CD4-positive, CD25-positive, alpha-beta regulatory T cell (primary cell): Measurements from ENCODE around the gene NEGR1. TPM values are rescaled to one million over a fixed set of nuclear protein-coding genes. Genes with fewer than 3 reads are reported as not detected.

ENCODE experiments used
- ATAC-seq, 2 donors: fragments of 150-1000 bp; cut with Tn5 transposase; one replicate each; pipeline ENCODE4 v1.10.0; 2021; ENCODE audit warnings: low read depth in 2 of 2, moderate number of reproducible peaks in 2 of 2, moderate library complexity in 1 of 2
- DNase-seq, 3 donors: peaks; one replicate each; pipeline versions ENCODE4 v3.0.0 to v3.0.0-alpha.2; 2012 to 2022; ENCODE audit warnings: mixed read lengths in 1 of 3
- H3K27ac ChIP-seq: one replicate; pipeline ENCODE4 v1.7.0; 2013; ENCODE audit warnings: mild to moderate bottlenecking, low read length; ENCODE audit not compliant: insufficient read depth, poor library complexity, severe bottlenecking
- H3K27me3 ChIP-seq: one replicate; pipeline ENCODE4 v1.7.0; 2013; ENCODE audit warnings: low read length; ENCODE audit not compliant: control insufficient read depth, insufficient read depth
- H3K36me3 ChIP-seq: one replicate; pipeline ENCODE4 v1.7.0; 2013; ENCODE audit warnings: mild to moderate bottlenecking, low read length, moderate library complexity; ENCODE audit not compliant: control insufficient read depth, insufficient read depth
- H3K4me1 ChIP-seq: 2 replicates; pipeline ENCODE4 v1.7.0; 2013; ENCODE audit warnings: mild to moderate bottlenecking, low read length; ENCODE audit not compliant: insufficient read depth, control insufficient read depth, poor library complexity, severe bottlenecking
- H3K4me3 ChIP-seq: one replicate; pipeline ENCODE4 v1.7.0; 2013; ENCODE audit warnings: low read depth, mild to moderate bottlenecking, low read length, moderate library complexity
- H3K9me3 ChIP-seq, 2 experiments: 1 replicate in 1 of 2; 2 replicates in 1 of 2; pipeline ENCODE4 v1.7.0; 2013; ENCODE audit warnings: low read length in 2 of 2, mild to moderate bottlenecking in 1 of 2, moderate library complexity in 1 of 2; ENCODE audit not compliant: control insufficient read depth in 2 of 2
- H3K27ac Mint-ChIP-seq, 3 donors: one replicate each; pipeline ENCODE4 v1.8.0; 2020 to 2022; ENCODE audit warnings: mild to moderate bottlenecking in 3 of 3, mixed read lengths in 3 of 3, moderate library complexity in 2 of 3
- H3K27me3 Mint-ChIP-seq: one replicate; pipeline ENCODE4 v1.8.0; 2022; ENCODE audit warnings: mild to moderate bottlenecking, mixed read lengths
- H3K36me3 Mint-ChIP-seq: one replicate; pipeline ENCODE4 v1.8.0; 2020; ENCODE audit warnings: mixed read lengths
- H3K4me1 Mint-ChIP-seq, 4 donors: one replicate each; pipeline ENCODE4 v1.8.0; 2020 to 2022; ENCODE audit warnings: mixed read lengths in 4 of 4, mild to moderate bottlenecking in 1 of 4
- H3K4me3 Mint-ChIP-seq, 4 donors: one replicate each; pipeline ENCODE4 v1.8.0; 2020 to 2022; ENCODE audit warnings: mild to moderate bottlenecking in 4 of 4, mixed read lengths in 4 of 4, moderate library complexity in 3 of 4
- H3K9me3 Mint-ChIP-seq, 7 donors: one replicate each; pipeline ENCODE4 v1.8.0; 2020 to 2022; ENCODE audit warnings: mixed read lengths in 7 of 7, mild to moderate bottlenecking in 3 of 7, moderate library complexity in 2 of 7
- polyA plus RNA-seq, 4 donors: library from polyadenylated mRNA; unstranded; fragments of 300-500 nt; fragmentation: Illumina TruSeq; gene quantifications; one replicate each; pipeline ENCODE4 v1.2.3, GENCODE V29; 2021
- total RNA-seq: library from RNA; stranded (reverse); gene quantifications from one replicate; pipeline ENCODE4 v1.2.3, GENCODE V29; 2022

The NEGR1 gene
- total and polyA plus RNA-seq, 5 donors from 2014 or later = not detected

DNA sequence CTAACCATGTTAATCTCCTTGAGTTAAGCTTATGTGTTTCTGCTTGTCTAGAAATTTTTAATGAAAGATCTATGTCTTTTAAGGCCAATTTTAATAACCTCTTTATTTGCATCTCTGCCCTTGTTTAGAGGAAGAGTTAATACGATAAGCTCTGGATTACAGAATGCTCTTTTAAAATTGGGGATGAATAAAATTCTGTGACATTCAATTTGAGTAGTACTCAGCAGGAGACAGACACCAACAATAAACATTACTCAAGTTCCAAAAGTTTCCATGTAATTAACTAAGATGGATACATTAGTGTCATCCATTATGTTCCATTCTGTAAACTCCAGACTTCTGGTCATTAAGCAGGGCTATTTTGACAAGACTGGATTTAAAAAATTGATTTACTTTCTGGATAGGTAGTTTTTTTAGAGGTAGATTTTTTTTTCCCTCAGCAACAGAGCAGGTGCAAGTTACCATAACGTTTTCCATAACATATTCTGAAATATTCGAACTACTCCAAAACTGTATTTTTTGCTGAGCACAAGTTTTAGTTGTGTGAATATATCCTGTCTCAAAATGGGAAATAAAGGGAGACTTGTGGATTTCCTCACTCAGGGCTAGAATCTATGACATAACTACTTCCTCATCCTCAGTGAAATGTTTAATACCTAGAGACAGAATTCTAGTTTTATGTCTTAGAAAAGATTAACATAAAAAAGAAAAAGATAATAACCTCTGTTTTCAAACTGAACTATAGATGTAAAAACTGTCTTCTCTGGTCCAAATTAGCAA lies 221.7 kb downstream of the NEGR1 start:
- no peaks in the 10 kb centered on the region for H3K36me3 ChIP-seq
- H3K27me3 Mint-ChIP-seq = no peaks in the 10 kb centered on the region
- no peaks in the 10 kb centered on the region for H3K4me1 Mint-ChIP-seq
- peaks cover 0 to 7% (median 2%) of the 10 kb centered on the region in 7 donors for H3K9me3 Mint-ChIP-seq
- no peak for DNase-seq
- H3K27me3 ChIP-seq = no peaks in the 10 kb centered on the region
- no peaks in the 10 kb centered on the region for H3K36me3 Mint-ChIP-seq
- H3K27ac Mint-ChIP-seq = no peak overlapping the region
- ATAC-seq = no peak
- no peak overlapping the region for H3K27ac ChIP-seq
- no peaks in the 10 kb centered on the region for H3K9me3 ChIP-seq
- H3K4me3 ChIP-seq = no peak overlapping the region
- no peaks in the 10 kb centered on the region for H3K4me1 ChIP-seq
- no peak overlapping the region for H3K4me3 Mint-ChIP-seq

DNA sequence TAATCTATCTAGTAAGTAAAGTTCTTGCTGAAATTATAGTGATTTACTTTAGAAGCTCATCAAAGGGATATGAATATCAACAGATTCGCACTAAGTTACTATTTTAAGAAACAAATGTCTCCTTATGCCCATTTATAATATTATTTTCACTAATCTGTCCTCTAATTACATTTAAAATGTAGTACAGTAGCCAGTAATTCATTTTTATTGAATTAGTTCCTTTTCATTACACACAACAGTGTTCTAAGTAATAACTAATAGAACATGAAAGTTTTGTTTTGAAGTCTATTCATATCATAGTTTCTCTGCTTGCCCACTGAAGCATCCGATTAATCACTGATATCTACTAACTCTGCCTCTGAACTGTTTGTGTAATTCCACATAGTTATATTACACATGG lies 225.8 kb downstream of the NEGR1 start:
- H3K9me3 ChIP-seq = no peaks in the 10 kb centered on the region
- H3K27me3 Mint-ChIP-seq = no peaks in the 10 kb centered on the region
- peaks cover 0 to 2% (median 0%) of the 10 kb centered on the region in 7 donors for H3K9me3 Mint-ChIP-seq
- ATAC-seq (no peak), DNase-seq (no peak)
- H3K4me1 Mint-ChIP-seq = no peaks in the 10 kb centered on the region
- H3K36me3 ChIP-seq = no peaks in the 10 kb centered on the region
- no peaks in the 10 kb centered on the region for H3K4me1 ChIP-seq
- H3K27ac Mint-ChIP-seq = no peak overlapping the region
- H3K27me3 ChIP-seq = no peaks in the 10 kb centered on the region
- H3K36me3 Mint-ChIP-seq = no peaks in the 10 kb centered on the region
- H3K27ac ChIP-seq = no peak overlapping the region
- H3K4me3 ChIP-seq = no peak overlapping the region
- H3K4me3 Mint-ChIP-seq = no peak overlapping the region

DNA sequence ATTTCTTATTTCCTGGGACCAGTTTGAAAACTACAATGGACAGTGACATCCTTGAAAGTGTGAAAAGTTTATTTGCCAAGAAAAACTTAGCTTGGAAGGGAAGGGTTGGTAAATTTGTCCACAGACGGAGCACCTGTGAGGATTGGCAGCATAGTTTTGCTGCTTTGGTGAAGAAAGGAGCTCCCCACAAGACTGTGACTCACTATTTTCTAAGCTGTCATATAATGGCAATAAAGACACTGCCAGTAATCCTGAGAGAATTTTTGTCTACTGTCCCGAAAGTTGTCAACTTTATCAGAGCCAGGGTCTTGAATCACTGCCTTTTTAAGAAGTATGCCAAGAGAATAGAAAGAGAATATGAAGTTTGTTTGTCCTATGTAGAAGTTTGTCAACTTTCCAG lies 230.8 kb downstream of the NEGR1 start:
- H3K36me3 ChIP-seq = no peaks in the 10 kb centered on the region
- no peaks in the 10 kb centered on the region for H3K9me3 ChIP-seq
- no peak overlapping the region for H3K4me3 Mint-ChIP-seq
- DNase-seq (no peak), ATAC-seq (no peak)
- no peak overlapping the region for H3K27ac ChIP-seq
- H3K4me3 ChIP-seq = no peak overlapping the region
- no peaks in the 10 kb centered on the region for H3K27me3 Mint-ChIP-seq
- no peaks in the 10 kb centered on the region for H3K36me3 Mint-ChIP-seq
- H3K27ac Mint-ChIP-seq = no peak overlapping the region
- H3K4me1 ChIP-seq = no peaks in the 10 kb centered on the region
- H3K4me1 Mint-ChIP-seq = no peaks in the 10 kb centered on the region
- H3K27me3 ChIP-seq = no peaks in the 10 kb centered on the region
- peaks cover 0 to 5% (median 0%) of the 10 kb centered on the region in 7 donors for H3K9me3 Mint-ChIP-seq

DNA sequence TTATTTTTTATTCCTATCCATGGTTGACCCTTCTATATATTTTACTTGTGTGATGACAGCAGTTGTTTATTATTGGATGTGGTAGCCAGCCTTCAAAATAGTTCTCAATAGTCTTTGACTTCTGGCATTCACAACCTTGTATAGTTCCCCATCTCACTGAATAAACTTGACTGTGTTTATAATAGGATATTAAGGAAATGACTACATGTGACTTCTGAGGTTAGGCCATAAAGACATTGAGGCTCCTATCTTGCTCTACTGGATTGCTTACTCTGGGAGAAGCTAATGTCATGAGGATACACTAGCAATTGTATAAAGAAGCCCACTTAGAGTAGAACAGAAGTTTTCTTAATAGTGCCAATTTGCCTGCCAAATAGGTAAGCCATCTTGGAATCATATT lies 231.8 kb downstream of the NEGR1 start:
- Histone ChIP-seq H3K27ac (no peak overlapping the region), H3K4me3 (no peak overlapping the region), H3K4me1 (no peaks in the 10 kb centered on the region), H3K36me3 (no peaks in the 10 kb centered on the region), H3K9me3 (no peaks in the 10 kb centered on the region), H3K27me3 (no peaks in the 10 kb centered on the region)
- Mint-ChIP-seq H3K36me3 (no peaks in the 10 kb centered on the region), H3K9me3 (peaks cover 0 to 5% (median 0%) of the 10 kb centered on the region in 7 donors), H3K4me1 (no peaks in the 10 kb centered on the region), H3K27ac (no peak overlapping the region), H3K4me3 (no peak overlapping the region), H3K27me3 (no peaks in the 10 kb centered on the region)
- no peak for ATAC-seq
- no peak for DNase-seq

DNA sequence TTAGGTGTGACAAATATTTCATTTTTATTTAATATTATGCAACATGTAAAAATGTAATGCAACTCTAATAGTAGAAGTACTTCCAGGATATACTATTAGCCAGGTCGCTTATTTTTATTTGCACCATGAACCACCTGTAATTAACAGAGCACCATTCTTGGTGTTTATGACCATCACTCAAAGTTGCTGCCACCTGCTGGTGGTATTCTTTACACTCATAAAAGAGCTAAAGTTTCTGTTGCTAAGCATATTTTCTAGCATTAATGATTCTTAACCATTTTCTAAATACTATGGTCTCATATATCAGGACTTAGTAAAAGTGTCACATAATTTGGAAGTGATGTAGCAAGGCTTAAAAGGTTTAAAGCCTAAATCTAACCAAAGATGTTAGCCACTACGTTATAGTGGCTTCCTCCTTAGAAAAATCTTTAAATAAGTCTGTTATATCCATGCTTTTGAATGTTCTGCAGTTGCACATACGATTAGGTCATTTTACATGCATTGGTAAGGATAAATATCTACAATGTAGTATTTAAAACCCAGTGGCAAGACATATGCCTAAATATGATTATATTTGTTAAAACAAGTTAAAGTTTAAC lies 244.5 kb downstream of the NEGR1 start:
- peak in 1 of 3 donors; percentile 14 for DNase-seq
- Histone ChIP-seq H3K36me3 (no peaks in the 10 kb centered on the region), H3K9me3 (no peaks in the 10 kb centered on the region), H3K27me3 (no peaks in the 10 kb centered on the region), H3K4me3 (no peak overlapping the region), H3K27ac (no peak overlapping the region), H3K4me1 (no peaks in the 10 kb centered on the region)
- H3K4me1 Mint-ChIP-seq = no peaks in the 10 kb centered on the region
- H3K4me3 Mint-ChIP-seq = no peak overlapping the region
- no peak overlapping the region for H3K27ac Mint-ChIP-seq
- H3K9me3 Mint-ChIP-seq = peaks cover 0 to 15% (median 0%) of the 10 kb centered on the region in 7 donors
- H3K27me3 Mint-ChIP-seq = no peaks in the 10 kb centered on the region
- no peaks in the 10 kb centered on the region for H3K36me3 Mint-ChIP-seq
- ATAC-seq = no peak

DNA sequence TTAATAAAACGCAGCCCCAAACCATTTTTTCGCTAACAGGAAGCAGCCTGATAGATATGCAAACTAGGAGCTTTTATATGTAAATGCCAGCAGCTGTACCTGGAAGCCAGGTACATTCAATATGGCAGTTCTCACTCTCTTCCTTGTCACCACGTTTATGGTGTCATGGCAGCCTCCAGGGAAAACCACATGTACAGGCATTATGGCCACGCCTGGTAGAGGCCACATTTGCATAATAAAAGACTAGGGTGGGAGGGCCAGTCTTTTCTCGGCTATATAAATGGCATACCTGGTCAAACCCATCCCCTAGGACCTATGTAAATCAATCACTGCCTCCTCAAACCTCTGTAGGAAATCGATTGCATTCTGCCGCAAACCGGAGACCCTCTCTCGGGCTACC lies 247.5 kb downstream of the NEGR1 start:
- Mint-ChIP-seq H3K4me3 (no peak overlapping the region), H3K27me3 (no peaks in the 10 kb centered on the region), H3K36me3 (no peaks in the 10 kb centered on the region), H3K4me1 (no peaks in the 10 kb centered on the region), H3K27ac (no peak overlapping the region), H3K9me3 (peaks cover 0 to 7% (median 2%) of the 10 kb centered on the region in 7 donors)
- Histone ChIP-seq H3K9me3 (no peaks in the 10 kb centered on the region), H3K27me3 (no peaks in the 10 kb centered on the region), H3K36me3 (no peaks in the 10 kb centered on the region), H3K27ac (no peak overlapping the region), H3K4me3 (no peak overlapping the region), H3K4me1 (no peaks in the 10 kb centered on the region)
- ATAC-seq (no peak), DNase-seq (no peak)

DNA sequence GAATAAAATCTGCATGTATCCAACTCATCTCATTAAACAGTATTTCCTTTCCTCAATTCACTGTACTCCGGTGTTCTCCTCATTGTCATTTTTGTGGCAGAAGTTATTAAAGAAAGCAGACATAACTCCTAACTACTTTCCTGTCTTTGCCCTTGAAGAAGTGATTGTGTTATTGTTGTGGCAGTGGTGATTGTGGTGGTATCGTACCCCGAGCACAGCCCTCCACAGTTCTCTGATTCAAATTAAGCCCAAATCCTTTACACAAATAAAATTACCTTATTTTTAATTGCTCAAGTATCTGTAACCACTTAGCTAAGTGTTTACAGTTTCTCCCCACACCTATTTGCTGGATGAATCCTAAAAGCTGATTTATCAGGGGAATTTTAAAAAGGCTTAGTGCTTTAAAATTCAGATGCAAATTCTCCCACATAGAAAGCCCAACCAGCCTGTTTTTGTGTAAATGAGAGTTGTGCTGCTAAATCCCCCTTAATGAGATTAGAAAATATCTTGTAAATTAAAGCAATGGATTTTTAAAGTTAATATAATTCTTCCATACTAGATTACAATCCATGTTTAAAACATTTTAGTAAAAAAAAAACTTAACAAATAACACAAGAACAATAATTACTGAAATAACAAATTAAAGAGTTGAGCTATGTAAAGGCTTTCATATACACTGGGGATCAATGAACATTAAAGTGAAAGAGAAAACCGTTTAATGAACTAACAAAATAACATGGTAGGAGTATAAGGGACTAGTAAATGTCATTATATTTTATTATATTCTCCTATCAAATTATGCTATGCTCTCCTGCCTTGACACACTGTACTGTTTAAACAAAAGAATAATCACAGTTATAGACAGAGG lies 259.0 kb downstream of the NEGR1 start:
- DNase-seq (no peak), ATAC-seq (no peak)
- Histone ChIP-seq H3K36me3 (no peaks in the 10 kb centered on the region), H3K9me3 (no peaks in the 10 kb centered on the region), H3K27me3 (no peaks in the 10 kb centered on the region), H3K4me3 (no peak overlapping the region), H3K4me1 (no peaks in the 10 kb centered on the region), H3K27ac (no peak overlapping the region)
- no peaks in the 10 kb centered on the region for H3K4me1 Mint-ChIP-seq
- no peak overlapping the region for H3K27ac Mint-ChIP-seq
- no peaks in the 10 kb centered on the region for H3K27me3 Mint-ChIP-seq
- no peaks in the 10 kb centered on the region for H3K36me3 Mint-ChIP-seq
- H3K9me3 Mint-ChIP-seq = peaks cover under 1 to 14% (median 3%) of the 10 kb centered on the region in 7 donors
- H3K4me3 Mint-ChIP-seq = no peak overlapping the region
